SK-N-SH (cell line): ENCODE measurements around the gene GAS2L2. TPM values are rescaled to one million over a fixed set of nuclear protein-coding genes. Genes with fewer than 3 reads are reported as not detected.

Experiments used
- CTCF ChIA-PET: fragments of 300-600, 350-600 bp; formaldehyde crosslinking; extraction: SDS; loops from one replicate; lab custom pipeline; 2021; lab: Yijun Ruan, JAX
- POLR2A ChIA-PET: fragments of 350-600 bp; sonication (Branson Sonifier 250); formaldehyde crosslinking; extraction: SDS; loops from one replicate; lab custom pipeline; 2020; ENCODE audit warnings: antibody characterized with exemption, inconsistent platforms; lab: Yijun Ruan, JAX
- DNase-seq: peaks from one replicate; pipeline ENCODE4 v3.0.0; 2012
- H2AFZ ChIP-seq: fragments of 200-600 bp; sonication (generic); 2 replicates; pipeline ENCODE4 v1.8.1; 2016; ENCODE audit warnings: antibody characterized with exemption, mild to moderate bottlenecking, low read depth
- H3F3A ChIP-seq: fragments of 200-600 bp; sonication (generic); replicated peaks from 2 replicates; pipeline ENCODE3; 2016; ENCODE audit warnings: antibody characterized with exemption, mild to moderate bottlenecking; ENCODE audit not compliant: insufficient read depth
- H3K27ac ChIP-seq, 2 experiments: fragments of 200-500 bp in 1 of 2; fragments of 200-600 bp in 1 of 2; sonication (Bioruptor generic) in 1 of 2; sonication (generic), shearing (Covaris generic) in 1 of 2; 2 replicates each; pipeline versions ENCODE4 v1.5.1 to v1.6.1; 2014 to 2016; ENCODE audit warnings: low read depth in 2 of 2, inconsistent platforms in 1 of 2, low read length in 1 of 2, mild to moderate bottlenecking in 1 of 2, mixed read lengths in 1 of 2
- H3K27me3 ChIP-seq: fragments of 200-600 bp; sonication (generic), shearing (Covaris generic); 2 replicates; pipeline ENCODE4 v1.6.1; 2016; ENCODE audit warnings: mixed run types; ENCODE audit not compliant: insufficient read depth
- H3K36me3 ChIP-seq, 2 experiments: fragments of 200-500 bp in 1 of 2; fragments of 200-600 bp in 1 of 2; sonication (Bioruptor generic) in 1 of 2; sonication (generic) in 1 of 2; replicated peaks in 1 of 2; 2 replicates each; pipeline versions ENCODE3 to v1.5.1; 2014 to 2016; ENCODE audit warnings: low read length in 1 of 2, mild to moderate bottlenecking in 1 of 2; ENCODE audit not compliant: insufficient read depth in 2 of 2, control insufficient read depth in 1 of 2
- H3K4me1 ChIP-seq, 2 experiments: fragments of 200-500 bp in 1 of 2; fragments of 200-600 bp in 1 of 2; sonication (Bioruptor generic) in 1 of 2; sonication (generic), shearing (Covaris generic) in 1 of 2; 2 replicates each; pipeline versions ENCODE4 v1.5.1 to v1.6.1; 2014 to 2016; ENCODE audit warnings: low read depth in 1 of 2, low read length in 1 of 2, mixed run types in 1 of 2; ENCODE audit not compliant: insufficient read depth in 2 of 2, control insufficient read depth in 1 of 2
- H3K4me2 ChIP-seq: fragments of 200-600 bp; sonication (generic), shearing (Covaris generic); 2 replicates; pipeline ENCODE4 v1.6.1; 2017; ENCODE audit warnings: mixed run types
- H3K4me3 ChIP-seq, 2 experiments: fragments of 200-500 bp in 1 of 2; fragments of 200-600 bp in 1 of 2; sonication (Bioruptor generic) in 1 of 2; sonication (generic), shearing (Covaris generic) in 1 of 2; 2 replicates each; pipeline versions ENCODE4 v1.5.1 to v1.8.1; 2014 to 2016; ENCODE audit warnings: low read depth in 2 of 2, inconsistent platforms in 1 of 2, low read length in 1 of 2, mild to moderate bottlenecking in 1 of 2, mixed read lengths in 1 of 2, moderate library complexity in 1 of 2
- H3K79me2 ChIP-seq: fragments of 200-600 bp; sonication (generic); 2 replicates; pipeline ENCODE4 v1.8.1; 2017; ENCODE audit warnings: mild to moderate bottlenecking; ENCODE audit not compliant: insufficient read depth
- H3K9ac ChIP-seq: fragments of 200-600 bp; sonication (generic); 2 replicates; pipeline ENCODE4 v1.6.1; 2017; ENCODE audit warnings: mixed run types
- H3K9me2 ChIP-seq: fragments of 200-600 bp; sonication (generic); 2 replicates; pipeline ENCODE4 v1.6.1; 2017; ENCODE audit warnings: mixed run types
- H3K9me3 ChIP-seq: fragments of 200-600 bp; sonication (generic); 2 replicates; pipeline ENCODE4 v1.6.1; 2017; ENCODE audit warnings: mixed run types, mild to moderate bottlenecking, moderate library complexity
- H4K20me1 ChIP-seq: fragments of 200-600 bp; sonication (generic); 2 replicates; pipeline ENCODE4 v1.6.1; 2017; ENCODE audit warnings: mild to moderate bottlenecking, mixed run types; ENCODE audit not compliant: insufficient read depth
- EP300 ChIP-seq, 2 experiments: IDR thresholded peaks; 2 replicates each; pipeline versions ENCODE4 v1.4.0 to v1.6.1; 2012; ENCODE audit warnings: borderline replicate concordance in 1 of 2, low read depth in 1 of 2, low read length in 1 of 2
- GABPA ChIP-seq: IDR thresholded peaks from 2 replicates; pipeline ENCODE4 v1.4.0; 2012; ENCODE audit warnings: low read depth, mild to moderate bottlenecking
- GATA2 ChIP-seq: sonication (generic); formaldehyde crosslinking; IDR thresholded peaks from 2 replicates; pipeline ENCODE4 v1.5.0; 2020; ENCODE audit warnings: mild to moderate bottlenecking, missing genetic modification reagents
- JUND ChIP-seq: IDR thresholded peaks from 2 replicates; pipeline ENCODE4 v1.4.0; 2012
- RCOR1 ChIP-seq: fragments of 150-350 bp; IDR thresholded peaks from 2 replicates; pipeline ENCODE4 v1.6.1; 2017; ENCODE audit warnings: antibody characterized with exemption, low read length
- REST ChIP-seq: IDR thresholded peaks from 2 replicates; pipeline ENCODE4 v1.6.1; 2012; ENCODE audit warnings: mild to moderate bottlenecking, low read depth, low read length, moderate library complexity
- TCF12 ChIP-seq: IDR thresholded peaks from 2 replicates; pipeline ENCODE4 v1.4.0; 2012
- TEAD4 ChIP-seq: IDR thresholded peaks from 2 replicates; pipeline ENCODE4 v1.4.0; 2012; ENCODE audit warnings: mild to moderate bottlenecking, borderline replicate concordance; ENCODE audit not compliant: insufficient read depth
- WGBS: methylation state at CpG from one replicate; pipeline ENCODE4 v1.1.6; 2017; ENCODE audit warnings: low lambda C conversion rate; 5-methylcytosine and 5-hydroxymethylcytosine counted together
- polyA plus RNA-seq, 3 experiments: library from polyadenylated mRNA; depleted of rRNA; stranded (reverse); fragments of >200 nt; gene quantifications; 2 replicates each; pipeline ENCODE4 v1.2.3, GENCODE V29; 2012
- TF ChIP-seq, protein P1 (sequence below): IDR thresholded peaks from 2 replicates; pipeline ENCODE4; 2012

GAS2L2 gene
- polyA plus RNA-seq, 1 of the 3 experiments (the other 2 are of a cell fraction): not detected

DNA sequence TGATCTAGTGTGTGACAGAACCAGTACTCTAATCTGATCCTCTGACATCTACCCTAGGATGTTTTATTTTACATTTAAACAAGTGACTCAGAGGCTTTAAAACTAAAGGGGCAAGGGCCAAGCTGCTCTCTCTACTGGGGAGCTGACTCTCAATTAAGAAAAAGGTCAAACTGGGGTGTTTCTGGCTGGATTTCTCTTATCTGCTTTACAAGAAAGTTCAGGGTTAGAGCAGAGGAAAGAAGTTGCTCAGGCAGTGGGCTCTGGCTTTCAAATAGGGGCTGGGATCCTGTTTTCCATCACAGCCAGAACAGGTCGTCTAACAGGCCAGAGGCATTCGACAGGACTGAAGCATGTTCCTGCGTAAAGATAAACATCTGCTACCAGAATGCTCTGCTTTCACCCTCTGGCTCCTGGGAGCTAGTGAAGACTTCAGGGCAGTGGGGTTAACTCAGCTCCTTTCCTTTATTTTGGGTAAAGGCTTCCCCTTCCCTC lies 33.9 kb upstream of the GAS2L2 start (continued):
- no peak for TF ChIP-seq TEAD4
- TF ChIP-seq RCOR1: peak; percentile 96

- Histone ChIP-seq H3K4me2 (no peak overlapping the region), H4K20me1 (no peaks in the 10 kb centered on the region), H2AFZ (no peak overlapping the region), H3K9me3 (no peaks in the 10 kb centered on the region), H3K9ac (no peak overlapping the region), H3F3A (peaks cover 9% of the 10 kb centered on the region), H3K4me3 (no peak overlapping the region), H3K9me2 (no peaks in the 10 kb centered on the region), H3K27ac (peak overlapping the region in 1 of 2 experiments; percentile 7; a peak in 1 of 4 replicates), H3K36me3 (no peaks in the 10 kb centered on the region), H3K4me1 (peaks cover 0 to 44% of the 10 kb centered on the region in 2 experiments; a peak in 3 of 4 replicates), H3K27me3 (peaks cover 11% of the 10 kb centered on the region; the same call in 1 of the 2 replicates), H3K79me2 (no peaks in the 10 kb centered on the region)
- TF ChIP-seq JUND: no peak
- no peak for TF ChIP-seq TCF12
- TF ChIP-seq GABPA: no peak
- TF ChIP-seq, protein P1, sequence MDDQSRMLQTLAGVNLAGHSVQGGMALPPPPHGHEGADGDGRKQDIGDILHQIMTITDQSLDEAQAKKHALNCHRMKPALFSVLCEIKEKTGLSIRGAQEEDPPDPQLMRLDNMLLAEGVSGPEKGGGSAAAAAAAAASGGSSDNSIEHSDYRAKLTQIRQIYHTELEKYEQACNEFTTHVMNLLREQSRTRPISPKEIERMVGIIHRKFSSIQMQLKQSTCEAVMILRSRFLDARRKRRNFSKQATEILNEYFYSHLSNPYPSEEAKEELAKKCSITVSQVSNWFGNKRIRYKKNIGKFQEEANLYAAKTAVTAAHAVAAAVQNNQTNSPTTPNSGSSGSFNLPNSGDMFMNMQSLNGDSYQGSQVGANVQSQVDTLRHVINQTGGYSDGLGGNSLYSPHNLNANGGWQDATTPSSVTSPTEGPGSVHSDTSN: no peak
- TF ChIP-seq GATA2 (CRISPR knock-in tag): no peak
- no peak for TF ChIP-seq EP300 (IDR thresholded peaks at IDR 0.05; ENCODE audit: borderline replicate concordance in 1 of 2, low read depth in 1 of 2, low read length in 1 of 2)
- WGBS: 89% methylated on average over 2 of the region's 2 CpGs
- POLR2A ChIA-PET: interaction anchor here (2.1 kb wide), 1 partner anchor 24 kb away, joined by 12 read pairs; the partner anchor contains the start of gene TAF15
- CTCF ChIA-PET: interaction anchor here (1.0 to 31.2 kb wide), 3 partner anchors 13 to 23 kb away, joined by 3 to 809 read pairs (median 100); partner anchors contain the start of gene TAF15
- no peak for DNase-seq
These were observed 31.9 kb upstream of the GAS2L2 start for GRCh38 chr17:35784895-35785294.

DNA sequence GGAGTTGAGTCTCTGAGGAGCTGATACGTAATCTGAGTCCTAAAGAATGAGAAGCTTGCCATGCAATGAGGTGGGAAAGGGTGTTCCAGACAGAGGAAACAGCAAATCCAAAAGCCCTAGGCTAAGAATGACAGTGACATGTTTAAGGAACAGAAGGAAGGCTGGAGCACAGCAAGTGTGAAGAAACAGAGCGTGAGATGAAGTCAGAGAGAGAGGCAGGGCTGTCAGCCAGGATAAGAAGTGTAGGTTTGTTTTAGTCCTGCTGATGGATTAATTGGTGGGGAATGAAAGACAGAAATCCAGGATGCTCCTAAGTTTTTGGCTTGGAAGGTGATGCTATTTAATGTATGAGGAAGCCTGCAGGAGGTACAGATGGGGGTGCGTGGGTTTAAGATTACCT lies 27.9 kb upstream of the GAS2L2 start:
- Histone ChIP-seq H4K20me1 (no peaks in the 10 kb centered on the region), H3K4me2 (no peak overlapping the region), H3K27me3 (peaks cover 11% of the 10 kb centered on the region; the same call in 1 of the 2 replicates), H3K9ac (no peak overlapping the region), H3K4me3 (no peak overlapping the region), H3F3A (no peaks in the 10 kb centered on the region), H3K36me3 (no peaks in the 10 kb centered on the region), H3K4me1 (peaks cover 0 to 18% of the 10 kb centered on the region in 2 experiments; a peak in 1 of 4 replicates), H3K79me2 (no peaks in the 10 kb centered on the region), H3K9me3 (no peaks in the 10 kb centered on the region), H2AFZ (no peak overlapping the region), H3K9me2 (no peaks in the 10 kb centered on the region), H3K27ac (no peak overlapping the region)
- POLR2A ChIA-PET: no interaction called here
- TF ChIP-seq REST: no peak
- CTCF ChIA-PET: interaction anchor here (0.8 to 31.2 kb wide), 6 partner anchors 10 to 68 kb away, joined by 3 to 809 read pairs (median 4); partner anchors contain the start of genes MMP28 and TAF15
- DNase-seq: no peak
- WGBS: 86% methylated on average over 3 of the region's 3 CpGs
